PFSK-1 (cell line): ENCODE measurements around the gene OR10G6.

Source experiments
- FOXP2 ChIP-seq: optimal IDR thresholded peaks from 2 replicates; pipeline ENCODE3; 2011; ENCODE audit warnings: borderline replicate concordance, control low read depth, inconsistent platforms; ENCODE audit not compliant: insufficient read depth; ENCODE audit errors: extremely low read length, extremely low read depth
- POLR2AphosphoS5 ChIP-seq: IDR thresholded peaks from 2 replicates; pipeline ENCODE4 v1.6.1; 2012; ENCODE audit warnings: low read depth, mild to moderate bottlenecking, control low read depth, low read length, moderate library complexity
- REST ChIP-seq, 2 experiments: IDR thresholded peaks; 2 replicates each; pipeline versions ENCODE4 v1.6.1 to v1.8.0; 2011 to 2012; ENCODE audit warnings: low read depth in 2 of 2, low read length in 2 of 2, control low read depth in 1 of 2, inconsistent platforms in 1 of 2, mild to moderate bottlenecking in 1 of 2, moderate library complexity in 1 of 2; ENCODE audit not compliant: insufficient read depth in 1 of 2
- SIN3A ChIP-seq: IDR thresholded peaks from 2 replicates; pipeline ENCODE4 v1.6.1; 2012; ENCODE audit warnings: mild to moderate bottlenecking, low read length, moderate library complexity, borderline replicate concordance; ENCODE audit not compliant: insufficient read depth
- TAF1 ChIP-seq: IDR thresholded peaks from 2 replicates; pipeline ENCODE4 v1.6.1; 2012; ENCODE audit warnings: low read length, control low read depth, borderline replicate concordance; ENCODE audit not compliant: insufficient read depth

OR10G6 gene

GRCh38 chr11:124026498-124026897 lies 31.5 kb upstream of the OR10G6 start, which contains the start of gene OR10G8:
TSS of gene OR10G8 (plus strand) at chr11:124026798. CDS start at chr11:124029623, 2,825 bp downstream.
- TF ChIP-seq POLR2AphosphoS5 (no peak), FOXP2 (no peak), SIN3A (no peak), REST (IDR thresholded peaks at IDR 0.05; ENCODE audit: insufficient read depth in 1 of 2, low read depth in 2 of 2, low read length in 2 of 2) (no peak), TAF1 (no peak)

- TF ChIP-seq FOXP2 (no peak), SIN3A (no peak), POLR2AphosphoS5 (no peak), REST (IDR thresholded peaks at IDR 0.05; ENCODE audit: insufficient read depth in 1 of 2, low read depth in 2 of 2, low read length in 2 of 2) (no peak), TAF1 (no peak)
These were observed 17.7 kb upstream of the OR10G6 start, which contains the start of gene OR10G4 for GRCh38 chr11:124012697-124013096. TSS of gene OR10G4 (plus strand) at chr11:124012997. CDS start at chr11:124015575, 2,578 bp downstream.

- TF ChIP-seq SIN3A (no peak), FOXP2 (no peak), TAF1 (no peak), POLR2AphosphoS5 (no peak), REST (IDR thresholded peaks at IDR 0.05; ENCODE audit: insufficient read depth in 1 of 2, low read depth in 2 of 2, low read length in 2 of 2) (no peak)
These were observed 15.7 kb downstream of the OR10G6 start for GRCh38 chr11:123979311-123979710.

DNA sequence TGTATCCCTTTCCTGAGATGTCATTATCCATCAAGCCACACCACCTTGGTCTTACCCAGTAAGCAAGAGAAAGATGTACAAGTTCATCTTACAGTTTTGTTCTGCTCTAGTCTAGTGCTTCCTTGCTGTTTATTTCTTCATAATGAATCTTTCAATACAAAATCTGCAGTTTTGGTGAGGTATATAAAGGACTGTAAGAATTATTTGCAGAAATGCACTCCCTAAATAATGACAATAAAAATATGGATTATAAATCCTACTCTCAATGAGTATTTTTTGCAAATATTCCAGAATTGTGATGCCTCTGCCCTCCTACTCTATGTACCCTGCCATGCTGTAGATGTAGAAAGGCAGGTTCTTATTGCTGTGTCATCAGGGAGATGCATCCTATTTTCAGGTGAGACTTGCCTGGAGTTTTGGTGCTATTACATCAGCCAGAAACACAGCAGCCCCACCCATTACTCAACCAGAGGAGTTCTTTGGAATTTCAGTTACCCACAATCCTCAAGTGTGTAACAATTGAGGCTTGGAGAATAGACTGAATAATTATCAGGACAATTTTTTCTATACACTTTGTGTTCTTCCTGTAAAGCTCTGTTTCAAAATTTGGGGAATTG lies 17.1 kb downstream of the OR10G6 start, which contains the start of gene OR10S1:
Gene OR10S1, minus strand, starts transcription at position 51 of the 617 bp plus-strand sequence. CDS start 117 bp downstream, outside the sequence.
- TF ChIP-seq SIN3A (no peak), TAF1 (no peak), FOXP2 (no peak), REST (IDR thresholded peaks at IDR 0.05; ENCODE audit: insufficient read depth in 1 of 2, low read depth in 2 of 2, low read length in 2 of 2) (no peak), POLR2AphosphoS5 (no peak)
